RWPE2 (cell line): ENCODE data around the gene MCC.

Experiments
- ATAC-seq: fragments of 200-7000 bp; cut with Tn5 transposase; 3 replicates; pipeline ENCODE4 v1.9.1; 2021; ENCODE audit warnings: low read depth
- DNase-seq: peaks from one replicate; pipeline ENCODE4 v3.0.0-alpha.2; 2020; ENCODE audit warnings: low spot score
- H3K27ac ChIP-seq: fragments of 450-650 bp; 2 replicates; pipeline ENCODE4 v1.5.1; 2017; ENCODE audit warnings: mild to moderate bottlenecking; ENCODE audit not compliant: poor library complexity, severe bottlenecking
- H3K27me3 ChIP-seq: fragments of 250-450 bp; sonication (Bioruptor Pico); 2 replicates; pipeline ENCODE4 v1.5.1; 2021; ENCODE audit warnings: mild to moderate bottlenecking, moderate library complexity; ENCODE audit not compliant: insufficient read depth, poor library complexity, severe bottlenecking
- H3K36me3 ChIP-seq: fragments of 250-450 bp; sonication (Bioruptor Pico); 2 replicates; pipeline ENCODE4 v1.5.1; 2020; ENCODE audit warnings: low read depth, mild to moderate bottlenecking, moderate library complexity
- H3K4me1 ChIP-seq: fragments of 250-450 bp; sonication (Bioruptor Pico); 2 replicates; pipeline ENCODE4 v1.5.1; 2021; ENCODE audit warnings: mild to moderate bottlenecking, moderate library complexity; ENCODE audit not compliant: insufficient read depth, poor library complexity, severe bottlenecking
- H3K4me3 ChIP-seq: fragments of 250-450 bp; sonication (Bioruptor Pico); 2 replicates; pipeline ENCODE4 v1.5.1; 2021; ENCODE audit warnings: mild to moderate bottlenecking, moderate library complexity; ENCODE audit not compliant: severe bottlenecking
- H3K9me3 ChIP-seq: fragments of 250-450 bp; sonication (Bioruptor Pico); 2 replicates; pipeline ENCODE4 v1.5.1; 2021; ENCODE audit warnings: mild to moderate bottlenecking, moderate library complexity; ENCODE audit not compliant: severe bottlenecking
- CTCF ChIP-seq: fragments of 450-650 bp; IDR thresholded peaks from one replicate; pipeline ENCODE4 v1.5.1; 2017; ENCODE audit warnings: mild to moderate bottlenecking, moderate library complexity; ENCODE audit not compliant: poor library complexity, severe bottlenecking

Gene MCC

GRCh38 chr5:113183694-113184093 is 304.6 kb downstream of the MCC start:
- Histone ChIP-seq H3K27me3 (no peaks in the 10 kb centered on the region), H3K36me3 (no peaks in the 10 kb centered on the region), H3K4me3 (no peak overlapping the region), H3K27ac (no peak overlapping the region), H3K4me1 (no peaks in the 10 kb centered on the region), H3K9me3 (no peaks in the 10 kb centered on the region)
- ATAC-seq: no peak
- no peak for DNase-seq
- no peak for TF ChIP-seq CTCF

- Histone ChIP-seq H3K4me1 (no peaks in the 10 kb centered on the region), H3K27ac (no peak overlapping the region), H3K9me3 (no peaks in the 10 kb centered on the region), H3K4me3 (no peak overlapping the region), H3K36me3 (no peaks in the 10 kb centered on the region), H3K27me3 (no peaks in the 10 kb centered on the region)
- DNase-seq (no peak), ATAC-seq (no peak)
- TF ChIP-seq CTCF: no peak
These were observed 305.5 kb downstream of the MCC start for GRCh38 chr5:113182658-113183344.

- peak; percentile 17; the same call in 1 of the 3 replicates for ATAC-seq
- no peaks in the 10 kb centered on the region for H3K4me1 ChIP-seq
- no peaks in the 10 kb centered on the region for H3K9me3 ChIP-seq
- TF ChIP-seq CTCF: no peak
- H3K27me3 ChIP-seq: no peaks in the 10 kb centered on the region
- H3K4me3 ChIP-seq: no peak overlapping the region
- H3K36me3 ChIP-seq: no peaks in the 10 kb centered on the region
- DNase-seq: no peak
- H3K27ac ChIP-seq: no peak overlapping the region
These were observed 306.3 kb downstream of the MCC start for GRCh38 chr5:113181853-113182490.

- H3K9me3 ChIP-seq: no peaks in the 10 kb centered on the region
- no peaks in the 10 kb centered on the region for H3K27me3 ChIP-seq
- ATAC-seq (no peak), DNase-seq (no peak)
- H3K27ac ChIP-seq: no peak overlapping the region
- TF ChIP-seq CTCF: no peak
- no peaks in the 10 kb centered on the region for H3K36me3 ChIP-seq
- H3K4me3 ChIP-seq: no peak overlapping the region
- no peaks in the 10 kb centered on the region for H3K4me1 ChIP-seq
These were observed 306.8 kb downstream of the MCC start for GRCh38 chr5:113181409-113181808.

- H3K27ac ChIP-seq: no peak overlapping the region
- H3K36me3 ChIP-seq: no peaks in the 10 kb centered on the region
- H3K27me3 ChIP-seq: no peaks in the 10 kb centered on the region
- ATAC-seq (no peak), DNase-seq (no peak)
- TF ChIP-seq CTCF: no peak
- no peaks in the 10 kb centered on the region for H3K4me1 ChIP-seq
- H3K4me3 ChIP-seq: no peak overlapping the region
- H3K9me3 ChIP-seq: no peaks in the 10 kb centered on the region
These were observed 309.1 kb downstream of the MCC start for GRCh38 chr5:113179156-113179555.
